Inferior parietal cortex (tissue), 1 donor: ENCODE results near the gene NFIX.
A peak's percentile ranks its signal among the peaks of the same experiment; 100 is the strongest.

Experiments
- DNase-seq: peaks from one replicate; pipeline ENCODE4 v3.0.0-alpha.2; 2016; ENCODE audit errors: extremely low spot score

The NFIX gene

DNA sequence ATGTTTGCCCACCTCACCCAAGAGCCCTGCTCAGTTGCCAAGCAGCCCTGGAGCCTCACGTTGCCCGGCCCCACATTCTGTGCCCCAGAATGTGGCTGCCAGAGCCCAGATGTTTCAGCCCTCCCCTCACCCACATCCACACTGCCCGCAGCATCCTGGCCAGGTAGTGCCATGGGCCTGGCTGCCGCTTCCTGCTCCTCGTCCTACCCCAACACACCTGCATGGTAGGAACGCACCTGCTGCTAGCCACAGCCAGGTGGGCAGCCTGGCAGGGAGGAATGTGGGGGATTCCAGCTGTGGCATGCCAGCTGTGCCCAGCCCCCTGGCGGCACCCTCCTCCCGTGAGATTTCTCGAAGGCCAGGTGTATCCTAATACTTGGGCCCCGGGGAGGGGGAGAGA lies 7.5 kb upstream of the NFIX start:
- no peak for DNase-seq

DNA sequence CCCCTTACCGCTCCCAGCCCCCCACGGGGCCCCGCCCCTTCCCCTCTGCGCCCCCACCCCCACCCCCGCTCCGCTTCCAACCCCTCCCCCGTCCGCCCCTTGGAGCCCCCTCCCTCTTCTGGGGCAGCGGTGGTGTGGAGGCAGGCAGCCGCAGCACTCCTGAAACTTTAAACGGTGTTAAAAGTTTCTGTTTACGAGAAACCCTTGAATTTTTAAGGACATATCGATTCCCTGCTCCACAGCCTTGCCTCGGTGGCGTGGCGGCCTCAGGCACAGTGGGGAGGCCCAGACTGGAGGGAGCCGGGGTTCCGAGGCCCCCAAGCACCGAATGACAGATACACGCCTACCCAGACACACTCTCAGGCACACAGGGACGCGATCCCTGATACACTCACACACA lies 4.8 kb upstream of the NFIX start:
- no peak for DNase-seq

DNA sequence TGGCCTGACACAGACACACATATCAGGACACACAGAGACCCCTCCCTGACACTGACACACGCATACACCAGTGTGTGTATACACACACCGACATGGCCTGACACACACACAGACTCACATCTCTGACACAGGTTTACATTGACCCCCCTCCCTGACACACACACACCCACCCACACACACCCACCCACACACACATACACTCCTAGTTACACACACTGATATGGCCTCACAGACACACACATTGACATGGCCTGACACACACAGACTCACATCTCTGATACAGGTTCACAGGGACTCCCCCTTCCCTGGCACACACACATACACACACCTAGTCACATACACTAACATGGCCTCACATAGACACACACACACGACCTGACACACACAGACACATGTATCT lies 4.4 kb upstream of the NFIX start:
- no peak for DNase-seq

DNA sequence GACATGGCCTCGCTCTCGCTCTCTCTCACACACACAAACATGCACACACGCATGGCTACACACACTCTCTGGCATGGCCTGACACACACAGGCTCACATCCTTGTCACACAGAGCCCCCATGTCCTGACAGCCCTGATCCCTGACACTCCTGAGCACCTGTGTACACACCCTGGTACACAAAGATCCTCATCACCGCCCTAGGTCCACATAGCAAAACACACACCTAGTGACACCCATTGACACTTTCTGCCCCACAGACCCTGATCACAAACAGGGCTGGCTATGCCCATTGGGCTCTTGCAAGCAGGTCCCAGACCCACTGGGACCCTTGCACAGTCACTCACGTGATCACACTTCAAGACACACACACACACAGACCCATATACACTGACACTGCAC lies 4.0 kb upstream of the NFIX start:
- no peak for DNase-seq

DNA sequence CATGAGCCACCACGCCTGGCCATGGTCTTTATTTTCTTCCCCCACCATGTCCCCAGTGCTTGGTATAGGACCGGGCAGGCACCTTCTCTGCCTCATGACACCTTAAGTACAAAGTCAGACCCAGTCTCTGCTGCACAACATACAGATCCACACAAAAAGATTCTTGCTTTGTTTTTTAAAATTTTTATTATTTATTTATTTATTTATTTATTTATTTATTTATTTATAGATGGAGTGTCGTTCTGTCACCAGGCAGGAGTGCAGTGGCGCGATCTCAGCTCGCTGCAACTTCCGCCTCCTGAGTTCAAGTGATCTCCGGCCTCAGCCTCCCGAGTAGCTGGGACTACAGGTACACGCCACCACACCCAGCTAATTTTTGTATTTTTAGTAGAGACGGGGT lies 2.5 kb upstream of the NFIX start:
- DNase-seq = no peak

DNA sequence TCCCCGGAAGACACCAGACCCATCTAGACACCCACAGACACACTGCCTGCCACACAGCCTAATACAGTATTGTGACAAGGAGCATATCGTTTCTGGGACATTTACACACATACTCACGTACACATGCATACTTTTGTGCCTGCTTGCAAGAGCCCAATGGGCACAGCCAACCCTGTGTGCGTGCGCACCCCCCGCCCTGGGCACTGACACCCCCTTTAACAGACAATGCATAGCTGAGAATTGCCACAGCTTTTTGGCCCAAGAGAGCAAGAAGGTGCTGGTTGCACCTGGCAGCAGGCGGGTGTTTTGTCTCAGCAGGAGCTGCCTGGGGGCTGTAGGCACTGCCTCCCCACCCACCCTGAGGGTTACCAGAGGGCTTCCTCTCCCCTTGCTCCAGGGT lies 1.7 kb upstream of the NFIX start:
- no peak for DNase-seq

DNA sequence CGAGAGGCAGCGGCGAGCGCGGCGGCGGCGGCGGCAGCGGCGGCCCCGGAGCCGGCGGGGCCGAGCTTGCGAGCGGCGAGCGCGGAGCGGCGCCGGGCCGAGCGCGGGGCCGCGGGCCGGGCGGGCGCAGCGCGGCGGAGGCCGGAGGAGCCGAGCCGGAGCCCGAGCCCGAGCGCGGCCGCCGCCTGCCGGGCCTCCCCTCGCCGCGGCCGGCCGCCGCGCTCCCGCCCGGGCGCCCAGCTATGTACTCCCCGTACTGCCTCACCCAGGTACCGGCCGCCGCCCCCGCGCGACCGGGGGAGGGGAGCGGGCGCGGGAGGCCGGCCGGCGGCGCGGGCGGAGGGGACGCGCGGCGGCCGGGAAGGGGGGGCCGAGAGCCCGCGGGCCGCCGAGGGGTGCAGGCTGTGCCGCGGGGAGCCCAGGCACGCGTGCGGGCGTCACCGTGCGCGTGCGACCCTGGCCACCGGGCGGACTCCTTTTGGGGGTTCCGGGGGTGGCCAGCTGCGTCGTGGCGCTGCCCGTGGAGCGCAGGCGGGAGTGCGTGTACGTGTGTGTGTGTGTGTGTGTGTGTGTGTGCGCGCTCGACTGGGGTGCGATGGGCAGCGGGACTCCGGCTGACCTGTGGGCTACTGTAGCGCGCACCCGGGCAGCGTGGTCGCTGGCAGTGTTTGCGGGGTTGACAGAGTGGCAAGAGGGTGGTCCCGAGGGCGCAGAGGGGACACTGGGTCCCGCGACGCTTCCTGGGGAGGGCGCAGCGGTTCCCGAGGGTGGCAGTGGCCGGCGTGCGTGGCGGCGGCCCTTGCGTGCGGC lies 526 bp downstream of the NFIX start:
- DNase-seq = peak; percentile 15

DNA sequence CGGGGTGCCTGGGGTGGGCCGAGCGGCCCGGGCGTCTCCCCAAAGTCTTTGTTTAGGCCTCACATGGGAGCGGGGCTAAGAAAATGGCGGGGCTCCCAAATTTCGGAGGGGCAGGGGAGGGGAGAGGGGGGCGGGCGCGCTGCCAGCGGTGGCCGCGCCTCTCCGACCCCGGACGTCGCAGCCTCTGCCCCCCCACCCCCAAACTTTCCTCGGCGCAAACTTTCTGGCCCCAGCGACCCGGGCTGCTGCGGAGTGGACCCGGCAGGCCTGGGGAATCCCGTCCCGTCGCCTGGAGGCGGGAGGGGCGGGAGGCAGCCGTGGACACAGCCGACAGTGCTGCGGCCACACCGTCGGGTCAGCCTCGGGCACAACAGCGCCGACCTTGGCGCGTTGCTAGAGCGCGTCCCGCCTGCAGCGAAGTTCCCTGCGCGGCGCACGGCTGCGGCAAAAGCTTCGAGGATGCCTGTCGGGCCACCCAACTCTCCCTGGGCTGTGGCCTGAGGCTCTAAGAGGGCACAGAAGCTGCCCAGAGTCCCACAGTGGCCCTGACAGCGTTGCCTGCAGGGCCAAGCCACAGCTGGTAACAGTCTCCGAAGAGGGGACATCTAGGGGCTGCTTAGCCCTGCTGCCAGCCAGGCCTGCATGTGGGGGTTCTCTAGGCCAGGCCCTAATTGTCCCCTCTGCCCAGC lies 1.3 kb downstream of the NFIX start:
- peak; percentile 9 for DNase-seq

DNA sequence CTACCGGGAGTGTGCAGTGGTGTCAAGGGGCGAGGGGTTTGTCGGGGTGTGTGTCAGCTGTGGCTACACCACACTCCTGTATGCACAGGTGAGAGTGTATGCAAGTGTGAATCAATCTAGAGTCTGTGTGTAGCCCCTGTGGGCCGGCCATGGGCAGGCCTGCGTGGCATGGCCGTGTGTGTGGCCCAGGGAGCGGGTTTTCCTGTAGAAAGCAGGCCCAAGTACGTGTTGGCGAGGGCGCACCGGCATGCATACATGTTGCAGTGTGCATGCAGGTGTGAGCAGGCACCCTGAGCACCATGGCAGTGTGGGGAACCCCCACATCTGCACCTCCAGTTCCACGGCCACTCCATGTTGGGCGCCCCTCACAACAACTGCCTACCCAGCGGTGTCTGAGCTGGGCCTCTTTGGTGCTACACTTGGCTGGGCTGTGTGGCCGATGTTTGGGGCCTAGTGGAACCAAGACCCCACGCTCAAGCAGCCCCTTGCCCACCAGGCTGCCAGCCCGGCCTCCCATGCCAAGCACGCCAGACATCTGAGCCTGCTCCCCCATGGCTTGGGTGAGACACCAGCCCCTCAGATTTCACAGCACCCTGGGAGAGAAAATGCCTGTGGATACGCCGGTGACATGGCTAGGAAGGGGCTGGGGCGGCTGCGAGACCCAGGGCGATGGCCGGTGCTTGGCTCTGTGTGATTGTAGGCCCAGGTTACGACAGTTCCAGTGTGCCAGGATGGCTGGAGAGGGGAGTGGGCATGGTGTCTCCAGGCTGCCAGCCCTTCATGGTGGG lies 2.1 kb downstream of the NFIX start:
- no peak for DNase-seq

DNA sequence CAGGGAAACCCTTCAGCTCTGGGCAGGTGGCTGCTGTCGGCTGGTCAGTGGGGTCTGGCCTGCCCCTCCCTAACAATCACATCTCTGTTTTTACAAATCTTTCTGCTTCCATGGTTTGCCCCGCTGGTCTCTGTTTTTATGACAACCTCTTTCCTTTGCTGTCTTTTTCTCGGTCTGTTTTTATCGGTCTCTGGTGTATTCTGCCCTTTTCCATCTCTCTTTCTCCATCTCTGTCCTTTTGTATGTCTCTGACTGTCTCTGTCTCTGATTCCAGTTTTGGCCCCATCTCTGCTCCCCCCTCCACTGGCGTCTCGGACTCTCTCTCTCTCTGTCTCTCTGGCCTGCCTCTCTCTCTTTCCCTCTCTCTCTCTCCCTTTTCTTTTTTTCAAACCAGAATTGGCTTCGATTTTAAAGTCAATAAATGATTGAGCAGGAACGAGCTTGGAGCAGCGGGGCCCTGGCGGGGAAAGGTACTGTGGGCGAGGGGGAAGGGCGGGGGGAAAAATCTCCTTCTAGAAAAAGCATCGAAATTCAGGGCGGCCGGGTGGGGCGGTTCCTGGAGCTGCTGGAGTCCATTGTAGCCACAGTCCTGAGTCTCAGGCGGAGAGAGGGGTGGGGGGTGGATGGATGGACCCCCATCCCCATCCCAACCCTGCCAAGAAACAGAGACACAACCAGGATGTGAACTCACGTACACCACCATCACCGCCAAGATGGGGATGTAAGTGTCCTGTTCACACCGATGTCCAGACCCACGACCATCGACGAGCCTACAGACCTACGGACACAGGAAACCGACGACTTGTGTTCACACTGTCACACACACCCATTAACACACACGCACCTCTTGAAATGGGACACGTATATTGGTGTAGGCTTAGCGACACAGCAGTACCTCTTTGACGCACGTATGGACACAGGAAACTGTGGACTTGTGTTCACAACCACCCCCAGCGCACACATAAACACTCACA lies 3.0 kb downstream of the NFIX start:
- peak; percentile 5 for DNase-seq

DNA sequence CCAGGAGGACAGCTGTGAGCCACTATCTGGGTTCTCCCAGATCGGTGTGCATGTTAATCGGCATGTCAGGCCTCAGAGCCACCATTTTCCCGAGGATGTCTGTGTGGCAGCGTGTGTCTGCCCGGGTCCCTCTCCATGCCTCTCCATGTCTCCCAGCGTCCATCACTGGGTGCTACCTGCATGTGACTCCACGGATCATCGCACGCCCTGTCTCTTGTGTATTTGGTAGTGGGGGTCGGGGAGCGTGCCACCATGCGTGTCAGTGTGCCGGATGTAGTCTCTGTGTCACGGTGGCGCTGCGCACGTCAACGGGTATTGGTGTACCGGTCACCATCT lies 5.9 kb downstream of the NFIX start:
- no peak for DNase-seq

DNA sequence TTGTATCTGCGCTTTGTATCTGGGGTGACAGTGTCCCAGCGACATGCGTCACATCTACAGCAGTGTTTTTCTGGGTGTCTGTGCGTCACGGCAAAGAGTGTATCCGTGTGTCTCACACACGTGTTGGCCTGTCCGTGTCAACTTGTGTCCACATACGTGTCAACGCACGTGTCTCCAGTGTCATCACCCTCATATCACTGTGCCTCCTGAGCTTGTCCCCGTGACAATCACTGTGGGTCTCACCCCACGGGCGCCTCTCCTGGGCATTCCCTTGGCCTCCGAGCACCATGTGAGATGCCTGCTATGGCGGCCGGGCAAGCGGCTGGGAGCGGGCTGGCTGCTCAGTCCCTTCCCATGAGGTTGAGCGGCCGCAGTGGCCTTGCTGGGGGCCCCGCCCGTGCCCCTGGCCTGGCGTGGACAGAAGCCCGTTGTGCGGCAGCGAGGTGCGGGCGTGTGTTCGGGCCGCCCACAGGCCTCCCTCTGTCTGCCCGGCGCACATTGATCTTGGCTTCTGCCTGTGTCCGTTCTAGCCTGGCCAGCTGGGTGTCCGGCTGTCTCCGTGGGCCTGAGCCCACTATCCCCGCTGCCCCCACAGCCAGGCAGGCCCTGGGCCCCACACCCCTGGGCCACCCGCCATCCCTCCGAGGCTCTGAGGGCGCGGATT lies 6.4 kb downstream of the NFIX start:
- DNase-seq = peak; percentile 68

DNA sequence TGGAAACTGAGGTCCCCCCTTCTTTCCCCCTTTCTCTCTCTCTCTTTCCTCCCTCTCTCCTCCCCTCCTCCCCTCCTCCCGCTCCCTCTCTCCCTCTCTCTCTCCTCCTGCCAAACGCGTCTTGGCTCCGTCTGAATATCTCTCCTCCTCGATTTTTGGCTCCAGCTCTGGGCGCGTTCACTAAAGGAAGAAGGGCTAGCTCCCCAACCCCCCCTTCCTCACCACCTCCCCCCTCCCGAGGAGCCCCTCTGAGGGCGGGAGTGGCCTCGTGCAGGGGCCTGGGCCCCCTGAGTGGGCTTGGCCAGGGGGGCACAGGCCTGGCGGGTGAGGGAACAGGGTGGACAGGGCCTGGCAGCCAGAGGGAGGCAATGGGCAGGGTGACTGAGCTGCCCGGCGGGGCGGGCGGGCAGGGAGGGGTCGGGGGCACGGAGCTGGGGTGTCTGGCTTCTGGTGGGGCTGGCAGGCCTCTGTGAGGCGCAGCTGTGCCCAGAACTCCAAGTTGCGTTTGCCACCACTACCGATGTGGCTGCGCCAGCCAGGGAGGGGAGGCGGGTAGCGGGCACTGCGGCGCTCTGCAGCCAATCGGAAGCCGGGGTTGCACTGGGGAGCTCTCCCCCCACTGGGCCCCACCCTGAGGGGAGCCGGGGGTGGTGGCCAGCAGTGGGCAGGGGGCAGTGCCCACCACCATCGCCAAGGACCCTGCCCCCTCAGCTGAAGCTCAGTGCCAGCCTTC lies 7.1 kb downstream of the NFIX start:
- DNase-seq = peak; percentile 79

DNA sequence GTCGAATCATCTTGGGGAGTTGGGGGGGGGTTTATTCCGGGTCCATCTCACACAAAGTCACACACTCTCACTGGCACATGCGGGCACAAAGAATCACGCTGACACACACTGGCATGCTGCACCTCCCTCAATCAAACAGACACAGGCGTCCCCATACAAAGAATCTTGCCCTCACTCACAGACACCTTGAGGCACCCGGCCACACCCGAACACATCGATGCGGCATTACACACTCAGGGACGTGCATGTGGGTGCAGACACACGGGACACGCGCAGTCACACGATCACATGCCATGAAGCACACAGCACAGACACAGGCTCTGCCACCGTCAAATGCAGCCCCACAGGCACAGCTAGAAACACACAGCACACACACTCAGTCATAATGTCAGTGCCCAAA lies 7.8 kb downstream of the NFIX start:
- DNase-seq = peak; percentile 50

DNA sequence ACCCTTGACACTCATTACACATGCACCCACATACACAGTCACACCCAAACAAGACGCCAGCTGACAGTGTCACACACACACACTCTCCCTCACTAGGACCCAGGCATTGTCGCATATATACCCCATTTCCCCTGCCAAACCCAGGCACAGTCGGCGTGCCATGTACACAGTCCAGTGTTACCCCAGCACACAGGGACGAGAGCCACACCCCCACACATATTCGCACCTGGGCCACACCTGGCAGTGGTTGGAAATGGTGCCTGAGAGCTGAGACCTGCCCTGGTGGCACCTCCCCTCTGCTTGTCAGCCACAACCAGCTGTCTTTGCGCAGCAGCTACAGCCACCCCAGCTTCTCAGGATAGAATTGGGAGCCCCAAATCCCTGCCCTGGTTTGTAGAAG lies 9.0 kb downstream of the NFIX start:
- no peak for DNase-seq

DNA sequence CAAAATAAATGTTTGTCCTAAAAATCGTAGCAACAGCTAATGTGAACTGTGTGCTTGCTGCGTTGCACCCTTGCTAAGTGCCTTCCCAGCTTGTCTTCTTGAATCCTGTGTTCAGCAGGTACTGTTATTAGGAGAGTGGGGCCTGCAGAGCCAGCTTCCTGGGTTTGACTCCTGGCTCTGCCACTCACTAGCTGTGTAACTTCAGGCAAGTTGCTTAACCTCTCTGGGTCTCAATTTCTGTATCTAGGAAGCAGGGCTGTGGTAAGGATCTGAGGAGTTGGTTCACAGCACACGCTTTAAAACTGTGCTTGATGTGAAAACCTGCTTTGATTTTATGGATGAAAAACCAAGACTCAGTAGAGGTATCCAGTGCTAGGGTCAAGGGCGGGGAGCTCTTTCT lies 10.0 kb downstream of the NFIX start:
- DNase-seq = peak; percentile 5

DNA sequence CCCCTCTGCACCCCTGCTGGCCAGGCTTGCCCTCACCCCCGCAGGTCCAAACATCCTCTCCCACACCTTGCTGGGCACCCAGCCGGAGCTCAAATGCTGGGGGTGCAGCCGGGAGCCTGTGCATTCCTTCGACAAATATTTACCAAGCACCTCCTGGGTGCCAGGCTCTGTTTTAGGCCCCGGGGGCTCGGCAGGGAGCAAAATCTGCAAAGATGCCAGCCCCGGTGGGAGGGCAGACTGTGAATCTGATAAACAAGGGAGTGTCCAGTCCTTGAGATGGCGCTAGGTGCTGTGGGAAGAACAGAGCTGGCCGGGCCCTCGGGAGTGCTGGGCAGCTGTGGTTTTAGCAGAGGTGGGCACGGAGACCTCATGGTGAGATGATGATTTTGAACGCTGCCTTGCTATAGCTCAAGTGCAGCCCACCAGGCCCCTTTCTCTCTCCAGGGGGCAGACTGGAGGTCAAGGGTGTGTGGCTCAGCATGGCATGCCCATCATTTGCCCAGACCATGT lies 10.6 kb downstream of the NFIX start:
- DNase-seq = no peak

DNA sequence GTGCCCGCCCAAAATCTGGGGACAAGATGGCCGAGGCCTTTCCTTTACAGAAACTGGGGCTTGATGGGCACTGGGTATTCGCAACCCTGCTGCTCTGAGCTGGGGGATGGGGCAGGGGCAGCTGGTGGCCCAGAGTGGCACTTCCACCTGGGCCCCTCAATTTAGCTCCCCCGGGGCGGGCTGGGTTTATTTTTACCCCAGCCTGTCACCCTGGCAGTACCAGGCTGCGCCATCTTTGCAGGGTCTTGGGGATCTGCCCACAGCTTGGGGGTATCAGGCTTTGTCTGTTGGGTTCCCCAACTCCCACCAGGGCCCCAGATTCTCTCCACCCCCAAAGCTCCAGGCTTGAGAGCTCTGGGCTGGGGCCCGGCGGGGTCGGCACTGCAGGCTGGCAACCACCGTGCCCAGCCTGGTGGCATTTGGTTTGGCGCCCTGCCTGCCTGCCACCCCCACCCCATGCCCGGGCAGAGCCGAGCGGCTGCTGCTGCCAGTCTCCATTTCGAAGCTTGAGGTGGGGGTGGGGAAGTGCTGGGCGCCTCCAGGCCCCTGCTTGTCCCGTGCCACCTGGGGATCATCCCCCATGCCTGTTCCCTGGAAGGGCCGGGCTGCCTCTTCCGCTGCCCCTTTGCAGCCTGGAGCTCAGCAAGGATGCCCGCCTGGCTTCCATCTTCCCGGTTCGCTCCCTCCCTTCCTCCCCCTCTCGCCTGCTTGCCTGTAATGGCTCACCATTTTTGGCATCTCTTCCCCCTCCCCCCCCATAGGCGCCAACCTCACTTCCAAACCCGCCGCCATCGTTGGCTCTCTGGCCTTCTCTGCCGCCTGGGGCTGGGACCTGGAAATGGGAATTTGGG lies 11.4 kb downstream of the NFIX start:
- DNase-seq = no peak
